Activated CD8-positive, alpha-beta memory T cell treated with anti-CD3 and anti-CD28 coated beads, Interleukin-2, amount 50 U/mL, for 24 hours (primary cell): ENCODE data around the gene ABCA7.

ENCODE experiments used
- DNase-seq: peaks from one replicate; pipeline ENCODE4 v3.0.0-alpha.2; 2020; ENCODE audit errors: extremely low read depth

ABCA7 gene

DNA sequence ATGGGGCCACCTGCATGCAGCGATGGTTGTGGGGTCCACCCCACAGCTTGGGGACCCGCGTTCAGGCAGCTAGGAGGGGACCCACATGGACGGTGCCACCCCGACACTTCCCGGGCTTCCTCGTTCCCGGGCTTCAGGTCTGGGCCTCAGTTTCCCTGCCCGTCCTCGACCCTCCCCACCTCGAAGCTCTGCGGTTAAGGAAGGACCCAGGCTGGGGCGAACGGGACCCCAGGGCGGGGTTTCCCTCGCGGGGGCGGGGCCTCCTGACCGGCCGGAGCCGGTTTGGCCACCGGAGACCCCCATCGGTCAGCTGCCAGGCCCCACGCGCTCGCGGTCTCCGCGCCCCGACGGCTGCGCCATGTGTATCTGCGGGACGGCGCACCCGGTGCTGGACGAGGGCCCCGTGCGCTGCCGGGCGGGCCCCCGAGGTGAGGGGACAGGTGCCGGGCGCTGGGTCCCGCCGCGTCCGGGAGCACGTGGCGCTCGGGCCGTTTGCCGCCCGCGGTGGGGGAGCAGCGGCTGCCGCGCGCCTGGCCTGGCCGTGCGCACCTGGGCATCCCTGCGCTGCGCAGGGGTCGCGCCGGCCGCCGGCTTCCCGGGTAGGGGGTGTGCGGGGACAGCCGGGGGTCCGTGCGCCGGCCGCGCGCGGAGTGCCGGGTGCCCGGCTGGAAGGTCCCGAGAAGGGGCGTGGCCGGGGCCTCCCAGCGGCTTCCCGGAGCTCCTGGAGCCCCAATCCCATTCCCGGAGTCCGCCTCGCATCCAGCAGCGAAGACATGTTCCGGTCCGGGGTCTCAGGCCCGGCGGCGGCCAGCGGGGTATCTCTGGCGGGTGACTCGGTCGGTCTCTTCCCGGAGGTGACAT, 31.3 kb downstream of the ABCA7 start:
- DNase-seq, result no peak

DNA sequence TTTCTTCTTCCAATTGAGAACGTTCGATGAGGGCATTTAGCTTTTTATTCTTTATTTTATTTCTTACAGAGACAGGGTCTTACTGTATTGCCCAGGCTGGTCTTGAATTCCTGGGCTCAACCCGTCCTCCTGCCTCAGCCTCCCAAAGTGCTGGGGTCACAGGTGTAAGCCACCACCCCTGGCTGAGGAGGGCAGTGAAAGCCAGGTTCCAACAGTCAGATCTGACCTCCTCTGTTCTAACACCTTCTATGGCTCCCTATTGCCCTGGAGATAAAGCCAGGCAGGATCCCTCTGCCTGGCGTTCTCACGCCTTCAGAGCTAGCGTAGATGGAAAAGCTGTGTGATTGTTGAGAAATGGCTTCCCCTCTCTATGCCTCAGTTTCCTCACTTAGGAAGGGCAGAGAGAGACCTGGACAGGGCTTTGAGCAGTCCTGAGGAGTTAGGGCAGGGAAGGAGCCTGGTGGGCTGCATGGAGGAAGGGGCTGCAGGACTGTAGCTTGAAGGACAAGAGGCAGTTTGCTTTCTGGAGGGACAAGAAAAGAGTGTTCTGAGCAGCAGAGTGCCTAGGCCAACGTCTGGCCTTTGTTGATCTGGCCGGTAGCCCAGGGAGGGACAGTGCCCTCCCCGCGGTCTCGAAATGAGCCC, 32.6 kb downstream of the ABCA7 start:
- no peak for DNase-seq

DNA sequence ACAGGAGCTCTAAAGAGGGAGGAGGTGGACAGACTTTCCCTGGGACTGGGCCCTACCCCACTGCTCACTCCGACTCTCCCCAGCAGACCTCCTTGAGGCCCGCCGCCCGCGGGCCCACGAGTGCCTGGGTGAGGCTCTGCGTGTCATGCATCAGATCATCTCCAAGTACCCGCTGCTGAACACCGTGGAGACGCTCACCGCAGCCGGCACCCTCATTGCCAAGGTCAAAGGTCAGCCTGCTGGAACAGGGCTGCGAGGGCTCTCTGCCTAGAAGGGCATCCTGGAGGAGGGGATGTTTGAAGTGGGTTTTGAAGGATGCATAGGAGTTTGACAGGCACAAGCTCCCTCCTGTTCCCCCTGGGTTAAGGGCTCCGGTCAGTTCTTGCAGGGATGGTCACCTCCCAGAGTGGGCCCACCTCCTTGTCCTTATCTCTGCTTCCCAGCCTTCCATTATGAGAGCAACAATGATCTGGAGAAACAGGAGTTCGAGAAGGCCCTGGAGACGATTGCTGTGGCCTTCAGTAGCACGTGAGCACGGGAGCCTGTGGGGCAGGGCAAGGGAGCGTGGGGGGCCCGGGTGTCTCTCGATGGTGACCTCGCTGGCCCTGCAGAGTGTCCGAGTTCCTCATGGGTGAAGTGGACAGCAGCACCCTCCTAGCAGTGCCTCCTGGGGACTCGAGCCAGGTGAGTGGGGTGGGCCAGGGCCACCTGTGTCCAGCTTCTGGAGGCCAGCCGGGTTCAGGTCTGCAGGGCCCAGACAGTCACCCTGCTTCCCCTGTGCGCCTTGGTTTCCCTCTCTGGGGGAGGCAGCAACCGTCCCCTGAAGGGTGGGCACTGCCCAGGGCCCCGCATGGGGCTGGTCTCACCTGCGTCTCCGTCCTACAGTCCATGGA, 33.4 kb downstream of the ABCA7 start:
- DNase-seq, result no peak

DNA sequence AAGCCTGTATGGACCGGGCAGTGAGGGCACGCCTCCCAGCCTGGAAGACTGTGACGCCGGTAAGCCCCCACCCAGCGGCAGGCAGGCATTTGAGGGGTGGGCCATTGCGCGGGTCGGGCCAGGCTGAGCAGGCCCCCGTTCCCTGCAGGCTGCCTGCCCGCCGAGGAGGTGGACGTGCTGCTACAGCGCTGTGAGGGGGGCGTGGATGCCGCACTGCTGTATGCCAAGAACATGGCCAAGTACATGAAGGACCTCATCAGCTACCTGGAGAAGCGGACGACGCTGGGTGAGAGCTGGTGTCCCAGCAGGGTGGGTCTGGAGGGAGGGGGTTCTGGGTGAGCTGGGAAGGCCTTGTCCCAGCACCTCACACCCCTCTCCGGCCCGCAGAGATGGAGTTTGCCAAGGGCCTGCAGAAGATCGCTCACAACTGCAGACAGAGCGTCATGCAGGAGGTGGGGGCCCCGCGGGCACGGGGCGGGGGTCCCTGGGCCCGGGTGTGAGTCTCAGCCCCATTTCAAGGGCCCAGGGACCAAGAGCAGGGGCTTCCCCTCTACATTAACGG, 34.1 kb downstream of the ABCA7 start:
- no peak for DNase-seq

DNA sequence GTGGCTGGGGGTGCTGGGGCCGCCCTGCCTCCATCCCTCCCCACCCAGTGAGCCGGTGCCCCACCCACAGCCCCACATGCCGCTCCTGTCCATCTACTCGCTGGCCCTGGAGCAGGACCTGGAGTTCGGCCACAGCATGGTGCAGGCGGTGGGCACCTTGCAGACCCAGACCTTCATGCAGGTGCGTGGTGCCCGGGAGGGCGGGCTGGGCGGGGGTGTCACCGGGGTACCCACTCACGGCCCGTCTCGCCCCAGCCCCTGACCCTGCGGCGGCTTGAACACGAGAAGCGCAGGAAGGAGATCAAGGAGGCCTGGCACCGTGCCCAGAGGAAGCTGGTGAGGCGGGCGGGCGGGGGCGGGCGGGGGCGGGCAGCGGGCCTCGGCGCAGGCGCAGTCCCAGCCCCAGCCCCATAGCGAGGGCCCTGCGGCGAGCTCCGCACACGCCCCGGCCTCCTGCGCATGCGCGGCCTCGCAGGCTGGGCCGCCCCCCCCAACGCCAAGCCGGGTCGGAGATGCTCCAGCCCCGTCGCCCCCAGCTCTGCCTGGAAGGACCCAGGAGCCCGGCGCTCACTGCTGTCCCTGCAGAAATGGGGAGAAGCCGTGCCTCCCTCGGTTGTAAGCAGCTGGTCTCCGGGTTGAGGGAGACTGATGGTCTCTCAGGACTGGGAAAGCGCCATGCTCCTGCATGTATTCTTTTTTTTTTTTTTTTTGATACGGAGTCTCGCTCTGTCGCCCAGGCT, 34.8 kb downstream of the ABCA7 start:
- peak; percentile 66 for DNase-seq

DNA sequence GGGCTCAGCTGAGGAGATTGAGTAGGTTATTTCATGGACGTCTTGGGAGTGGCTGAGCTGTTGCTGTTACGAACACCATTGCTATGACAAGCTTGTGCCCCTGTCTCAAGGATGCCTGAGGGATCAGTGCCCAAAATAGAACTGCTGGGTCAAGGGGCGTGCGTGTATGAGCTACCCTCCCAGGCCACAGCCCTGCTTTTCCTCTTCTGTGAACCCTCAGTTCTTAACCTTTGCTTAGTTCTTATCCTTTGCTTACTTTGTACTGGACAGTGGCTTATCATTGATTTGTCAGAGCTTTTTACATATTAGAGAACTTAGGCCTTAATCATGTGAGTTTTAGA, 36.1 kb downstream of the ABCA7 start:
- no peak for DNase-seq

DNA sequence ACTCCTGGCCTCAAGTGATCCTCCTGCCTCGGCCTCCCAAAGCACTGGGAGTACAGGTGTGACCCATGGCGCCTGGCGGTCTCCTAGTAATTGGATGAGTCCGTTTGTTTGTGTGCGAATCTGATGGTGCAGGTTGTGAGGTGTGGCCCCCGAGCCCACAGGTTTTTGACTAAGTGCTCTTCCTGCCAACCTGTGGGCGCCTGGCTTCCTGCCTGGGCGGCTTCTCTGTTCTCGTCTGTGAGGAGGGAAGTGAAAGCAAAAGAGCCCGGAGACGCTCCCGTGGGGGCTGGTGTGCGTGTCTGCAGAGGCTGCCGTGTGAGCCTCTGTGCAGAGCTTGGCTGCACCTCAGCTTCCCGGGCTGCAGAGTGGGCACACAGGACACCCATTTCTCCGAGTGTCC, 37.0 kb downstream of the ABCA7 start:
- DNase-seq, result peak; percentile 75

DNA sequence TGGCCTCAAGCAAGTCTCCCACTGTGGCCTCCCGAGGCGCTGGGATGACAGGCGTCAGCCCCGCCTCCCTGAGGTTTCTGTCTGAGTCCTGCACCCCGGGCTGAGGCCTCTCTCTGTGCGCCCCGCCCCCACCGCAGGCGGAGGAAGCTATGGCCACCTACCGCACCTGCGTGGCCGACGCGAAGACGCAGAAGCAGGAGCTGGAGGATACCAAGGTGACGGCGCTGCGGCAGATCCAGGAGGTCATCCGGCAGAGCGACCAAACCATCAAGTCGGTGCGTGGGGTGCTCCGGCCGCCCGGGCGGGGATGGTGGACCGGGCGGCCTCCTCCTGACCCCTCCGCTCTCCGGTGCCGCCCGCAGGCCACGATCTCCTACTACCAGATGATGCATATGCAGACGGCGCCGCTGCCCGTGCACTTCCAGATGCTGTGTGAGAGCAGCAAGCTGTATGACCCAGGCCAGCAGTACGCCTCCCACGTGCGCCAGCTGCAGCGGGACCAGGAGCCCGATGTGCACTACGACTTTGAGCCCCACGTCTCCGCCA, 39.7 kb downstream of the ABCA7 start:
- no peak for DNase-seq

DNA sequence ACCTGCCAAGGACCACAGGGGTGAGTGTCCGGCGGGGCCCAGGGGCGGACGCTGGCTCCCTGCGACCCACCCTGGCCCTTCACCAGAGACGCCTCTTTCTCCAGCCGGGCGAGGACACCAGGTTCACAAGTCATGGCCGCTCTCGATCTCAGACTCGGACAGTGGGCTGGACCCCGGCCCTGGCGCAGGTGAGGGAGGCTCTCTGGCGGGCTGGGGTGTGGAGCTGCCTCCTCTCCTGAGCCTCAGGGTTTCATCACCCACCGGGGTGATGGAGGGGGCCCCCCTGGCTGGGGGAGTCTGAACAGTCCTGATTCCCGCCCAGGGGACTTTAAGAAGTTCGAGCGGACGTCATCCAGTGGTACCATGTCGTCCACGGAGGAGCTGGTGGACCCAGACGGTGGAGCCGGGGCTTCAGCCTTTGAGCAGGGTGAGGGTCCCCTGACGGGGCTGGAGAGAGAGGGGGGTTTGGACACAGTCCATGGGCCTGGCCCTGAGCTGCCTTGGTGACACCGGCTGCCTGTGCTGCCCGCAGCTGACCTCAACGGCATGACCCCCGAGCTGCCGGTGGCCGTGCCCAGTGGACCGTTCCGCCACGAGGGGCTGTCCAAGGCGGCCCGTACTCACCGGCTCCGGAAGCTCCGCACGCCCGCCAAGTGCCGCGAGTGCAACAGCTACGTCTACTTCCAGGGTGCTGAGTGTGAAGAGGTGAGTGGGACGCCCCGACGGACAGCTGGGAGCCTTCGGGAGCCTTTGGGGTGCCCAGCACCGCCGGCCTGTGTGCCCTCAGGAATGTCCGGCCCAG, 40.7 kb downstream of the ABCA7 start:
- DNase-seq, result no peak

DNA sequence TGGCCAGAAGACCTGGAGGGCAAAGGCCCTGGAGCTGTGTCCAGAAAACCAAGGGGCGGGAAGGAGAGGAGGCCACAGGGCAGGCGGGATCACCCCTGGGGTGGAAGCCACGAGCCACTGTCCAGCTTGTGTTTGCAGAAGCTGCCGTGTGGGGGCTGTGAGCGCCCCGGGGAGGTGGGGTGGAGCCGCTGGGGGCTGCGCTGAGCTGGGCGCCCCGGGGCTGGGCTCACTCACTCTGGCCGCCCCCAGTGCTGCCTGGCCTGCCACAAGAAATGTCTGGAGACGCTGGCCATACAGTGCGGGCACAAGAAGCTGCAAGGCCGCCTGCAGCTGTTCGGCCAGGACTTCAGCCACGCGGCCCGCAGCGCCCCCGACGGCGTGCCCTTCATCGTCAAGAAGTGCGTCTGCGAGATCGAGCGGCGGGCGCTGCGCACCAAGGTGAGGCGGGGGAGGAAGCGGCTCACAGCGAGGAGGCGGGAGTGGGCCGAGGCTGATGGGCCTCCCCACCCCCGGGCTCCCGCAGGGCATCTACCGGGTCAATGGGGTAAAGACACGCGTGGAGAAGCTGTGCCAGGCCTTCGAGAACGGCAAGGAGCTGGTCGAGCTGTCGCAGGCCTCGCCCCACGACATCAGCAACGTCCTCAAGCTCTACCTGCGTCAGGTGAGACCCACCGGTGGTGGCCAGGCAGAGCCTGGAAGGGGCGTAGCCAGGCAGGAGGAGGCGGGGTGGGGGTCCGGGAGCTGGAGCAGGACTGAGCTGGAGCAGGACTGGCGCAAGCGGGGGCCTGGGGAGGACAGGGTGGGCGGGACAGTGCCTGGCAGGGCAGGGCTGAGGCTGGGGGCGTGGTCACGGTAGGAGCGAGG, 41.6 kb downstream of the ABCA7 start:
- no peak for DNase-seq

DNA sequence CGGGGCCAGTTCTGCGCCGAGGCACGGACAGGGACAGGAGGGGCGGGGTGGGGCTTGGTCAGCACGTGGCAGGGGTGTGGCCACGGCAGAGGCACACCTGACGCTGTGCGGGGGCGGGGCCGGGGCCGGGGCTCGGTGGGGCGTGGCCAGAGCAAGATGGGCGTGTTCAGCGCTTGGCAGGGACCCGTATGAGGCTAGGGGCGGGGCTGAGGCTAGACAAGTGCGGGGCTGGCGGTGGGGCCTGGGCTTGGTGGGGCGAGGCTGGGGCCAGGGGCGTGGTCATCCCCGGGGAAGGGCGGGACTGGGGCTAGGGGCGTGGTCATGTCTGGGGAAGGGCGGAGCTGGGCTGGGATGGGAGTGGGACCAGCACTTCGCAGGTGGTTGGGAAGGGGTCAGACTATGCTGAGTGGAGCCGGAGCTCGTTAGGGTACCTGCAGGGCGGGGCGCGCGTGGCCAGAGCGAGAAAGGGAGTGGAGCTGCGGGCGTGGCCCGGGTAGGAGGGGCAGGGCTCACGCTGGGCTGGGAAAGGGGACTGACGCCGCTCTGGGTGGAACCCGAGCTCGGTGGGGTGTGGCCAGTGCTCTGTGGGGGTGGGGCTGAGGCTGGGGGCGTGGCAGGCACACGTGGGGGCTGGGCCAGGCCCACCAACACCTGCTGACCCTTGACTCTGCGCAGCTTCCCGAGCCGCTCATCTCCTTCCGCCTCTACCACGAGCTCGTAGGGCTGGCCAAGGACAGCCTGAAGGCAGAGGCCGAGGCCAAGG, 42.4 kb downstream of the ABCA7 start:
- no peak for DNase-seq

DNA sequence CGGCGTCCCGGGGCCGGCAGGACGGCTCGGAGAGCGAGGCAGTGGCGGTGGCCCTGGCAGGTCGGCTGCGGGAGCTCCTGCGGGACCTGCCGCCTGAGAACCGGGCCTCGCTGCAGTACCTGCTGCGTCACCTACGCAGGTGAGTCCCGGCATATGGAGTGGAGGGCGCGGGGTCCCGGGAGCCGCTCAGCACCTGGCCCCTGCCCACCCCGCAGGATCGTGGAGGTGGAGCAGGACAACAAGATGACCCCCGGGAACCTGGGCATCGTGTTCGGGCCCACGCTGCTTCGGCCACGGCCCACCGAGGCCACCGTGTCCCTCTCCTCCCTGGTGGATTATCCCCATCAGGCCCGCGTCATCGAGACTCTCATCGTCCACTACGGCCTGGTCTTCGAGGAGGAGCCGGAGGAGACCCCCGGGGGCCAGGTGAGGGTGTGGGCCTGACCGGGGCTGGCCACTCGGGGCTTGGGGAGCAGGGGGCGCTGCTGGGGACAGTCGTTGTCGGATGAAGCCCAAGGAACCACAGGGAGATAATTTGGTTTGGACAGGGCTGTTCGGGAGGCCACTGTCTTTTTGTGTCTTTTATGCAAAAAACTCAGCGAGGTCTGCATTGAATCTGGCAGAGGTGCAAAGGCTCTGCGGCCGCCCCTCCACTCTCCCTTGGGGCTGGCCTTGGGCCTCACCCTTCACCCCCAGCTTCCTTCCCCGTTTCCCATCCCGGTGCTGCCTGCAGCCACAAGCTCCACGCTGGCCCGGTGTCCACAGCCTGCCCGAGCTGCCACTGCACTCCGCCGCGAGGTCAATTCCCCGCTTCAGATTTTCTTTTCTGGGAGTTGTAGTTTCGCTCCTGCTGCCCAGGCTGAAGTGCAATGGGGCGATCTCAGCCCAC, 43.3 kb downstream of the ABCA7 start:
- no peak for DNase-seq

DNA sequence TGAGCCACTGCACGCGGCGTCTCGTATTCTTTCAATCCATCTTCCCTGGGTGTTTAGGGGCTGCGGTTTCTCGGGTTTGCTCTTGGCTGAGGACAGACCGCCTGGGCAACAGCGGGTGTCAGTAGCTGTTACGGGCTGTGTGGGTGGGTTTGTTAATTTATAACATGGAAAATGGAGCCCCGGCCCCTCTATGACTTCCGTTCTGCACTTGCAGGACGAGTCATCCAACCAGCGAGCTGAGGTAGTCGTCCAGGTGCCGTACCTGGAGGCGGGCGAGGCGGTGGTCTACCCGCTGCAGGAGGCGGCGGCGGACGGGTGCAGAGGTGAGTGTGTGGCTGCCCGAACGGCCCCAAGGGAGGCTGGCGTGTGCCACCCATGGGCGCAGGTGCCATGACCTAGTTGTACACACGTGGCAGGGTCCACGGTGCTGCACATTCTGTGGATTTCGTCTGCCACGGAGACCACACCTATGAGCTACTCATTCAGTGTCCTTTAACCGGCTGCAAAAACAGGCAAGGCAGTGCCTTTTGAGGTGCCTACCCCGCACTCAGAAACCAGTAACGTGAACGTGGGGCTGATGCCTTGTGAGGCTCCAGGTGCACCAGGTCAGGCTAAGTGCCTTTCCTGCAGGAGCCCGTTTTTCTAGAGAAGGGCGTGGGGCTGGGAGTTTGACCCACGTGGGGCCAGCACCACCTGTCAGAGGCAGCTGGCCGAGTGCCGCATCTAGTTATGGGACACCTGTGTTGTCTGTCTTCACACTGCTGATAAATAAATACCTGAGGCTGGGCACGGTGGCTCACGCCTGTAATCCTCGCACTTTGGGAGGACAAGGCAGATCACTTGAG, 44.3 kb downstream of the ABCA7 start:
- DNase-seq, result no peak

DNA sequence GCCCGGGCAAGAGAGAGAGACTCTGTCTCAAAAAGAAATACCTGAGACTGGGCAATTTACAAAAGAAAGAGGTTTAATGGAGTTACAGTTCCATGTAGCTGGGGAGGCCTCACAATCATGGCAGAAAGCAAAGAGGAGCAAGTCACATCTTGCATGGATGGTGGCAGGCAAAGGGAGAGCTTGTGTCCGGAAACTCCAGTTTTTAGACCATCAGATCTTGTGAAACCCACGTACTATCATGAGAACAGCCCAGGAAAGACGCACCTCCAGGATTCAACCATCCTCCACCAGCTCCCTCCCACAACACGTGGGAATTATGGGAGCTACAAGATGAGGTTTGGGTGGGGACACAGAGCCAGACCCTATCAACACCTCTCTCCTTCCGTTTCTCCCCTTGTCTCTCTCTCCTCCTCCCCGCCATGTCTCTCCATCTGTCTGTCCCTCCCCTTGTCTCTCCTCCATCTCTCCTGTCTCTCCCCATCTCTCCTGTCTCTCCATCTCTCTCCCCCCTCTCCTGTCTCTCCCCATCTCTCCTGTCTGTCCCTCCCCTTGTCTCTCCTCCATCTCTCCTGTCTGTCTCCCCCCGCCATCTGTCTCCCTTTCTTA, 45.2 kb downstream of the ABCA7 start:
- no peak for DNase-seq

DNA sequence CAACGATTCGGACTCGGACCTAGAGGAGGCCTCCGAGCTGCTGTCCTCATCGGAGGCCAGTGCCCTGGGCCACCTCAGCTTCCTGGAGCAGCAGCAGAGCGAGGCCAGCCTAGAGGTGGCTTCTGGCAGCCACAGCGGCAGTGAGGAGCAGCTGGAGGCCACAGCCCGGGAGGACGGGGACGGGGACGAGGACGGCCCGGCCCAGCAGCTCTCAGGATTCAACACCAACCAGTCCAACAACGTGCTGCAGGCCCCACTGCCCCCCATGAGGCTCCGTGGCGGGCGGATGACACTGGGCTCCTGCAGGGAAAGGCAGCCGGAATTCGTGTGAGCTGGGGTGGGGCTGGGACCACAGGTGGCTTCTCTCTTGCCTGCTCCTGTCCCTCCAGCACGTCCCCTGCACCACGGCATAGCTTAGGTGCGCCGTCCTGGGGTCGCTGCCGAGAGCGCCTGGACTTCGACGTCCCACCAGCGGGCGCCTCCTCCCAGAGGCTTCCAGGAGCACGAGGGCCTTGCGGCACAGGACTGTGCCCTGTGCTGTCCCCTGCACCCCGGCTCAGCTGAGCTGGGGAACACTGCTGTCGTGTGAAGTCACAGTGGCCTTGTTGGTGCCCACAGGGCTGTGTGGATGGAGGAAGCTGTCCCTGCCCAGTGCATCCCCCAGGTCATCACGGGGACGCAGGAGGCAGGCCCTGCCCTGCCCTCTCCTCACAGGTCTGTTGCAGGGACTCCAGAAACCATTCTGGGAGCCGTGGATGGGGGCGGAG, 46.0 kb downstream of the ABCA7 start:
- DNase-seq, result no peak
